ENCODE data around the gene ANKRD11.
"Not testable (repeated sequence)": the region's sequence is repeated elsewhere in the genome, so short reads cannot be mapped to it uniquely, and the experiment has no call there.

ANKRD11 gene

DNA sequence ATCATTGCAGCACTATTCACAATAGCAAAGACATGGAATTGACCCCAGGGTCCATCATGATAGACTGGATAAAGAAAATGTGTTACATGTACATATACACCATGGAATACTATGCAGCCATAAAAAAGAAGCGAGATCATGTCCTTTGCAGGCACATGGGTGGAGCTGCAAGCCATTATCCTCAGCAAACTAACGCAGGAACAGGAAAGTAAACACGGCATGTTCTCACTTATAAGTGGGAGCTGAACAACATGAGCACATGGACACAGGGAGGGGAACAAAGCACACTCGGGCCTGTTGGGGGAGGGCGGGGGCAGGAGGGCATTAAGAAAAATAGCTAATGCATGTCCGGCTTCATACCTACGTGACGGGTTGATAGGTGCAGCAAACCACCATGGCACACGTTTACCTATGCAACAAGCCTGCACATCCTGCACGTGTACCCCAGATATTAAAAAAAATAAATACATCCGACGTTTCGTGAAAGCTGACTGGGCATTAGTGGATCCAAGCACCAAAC, 243.9 kb downstream of the ANKRD11 start:
- Histone ChIP-seq H3K4me3 (ENCODE audit: low read length, poor library complexity, severe bottlenecking) (no peak overlapping the region), H2AFZ (ENCODE audit: low read length) (no peak overlapping the region), H3K36me3 (ENCODE audit: insufficient read depth, low read length) (no peaks in the 10 kb centered on the region), H4K20me1 (ENCODE audit: insufficient read depth, low read length, poor library complexity, severe bottlenecking) (no peaks in the 10 kb centered on the region), H3K4me2 (ENCODE audit: low read depth, low read length, poor library complexity, severe bottlenecking) (no peak overlapping the region), H3K79me2 (ENCODE audit: insufficient read depth, low read length) (no peaks in the 10 kb centered on the region), H3F3A (ENCODE audit: low read depth) (peaks cover under 1% of the 10 kb centered on the region; the same call in 1 of the 2 replicates), H3K9me2 (replicated peaks; ENCODE audit: low read depth, low read length) (no peaks in the 10 kb centered on the region), H3K4me1 (ENCODE audit: insufficient read depth, low read length, poor library complexity, severe bottlenecking) (no peaks in the 10 kb centered on the region), H3K9ac (ENCODE audit: low read depth, low read length, poor library complexity, severe bottlenecking) (no peak overlapping the region), H3K27me3 (ENCODE audit: insufficient read depth, low read length, poor library complexity, severe bottlenecking) (no peaks in the 10 kb centered on the region), H3K9me3 (ENCODE audit: insufficient read depth, low read depth, low read length) (no peaks in the 10 kb centered on the region)
- TF ChIP-seq, protein P1, sequence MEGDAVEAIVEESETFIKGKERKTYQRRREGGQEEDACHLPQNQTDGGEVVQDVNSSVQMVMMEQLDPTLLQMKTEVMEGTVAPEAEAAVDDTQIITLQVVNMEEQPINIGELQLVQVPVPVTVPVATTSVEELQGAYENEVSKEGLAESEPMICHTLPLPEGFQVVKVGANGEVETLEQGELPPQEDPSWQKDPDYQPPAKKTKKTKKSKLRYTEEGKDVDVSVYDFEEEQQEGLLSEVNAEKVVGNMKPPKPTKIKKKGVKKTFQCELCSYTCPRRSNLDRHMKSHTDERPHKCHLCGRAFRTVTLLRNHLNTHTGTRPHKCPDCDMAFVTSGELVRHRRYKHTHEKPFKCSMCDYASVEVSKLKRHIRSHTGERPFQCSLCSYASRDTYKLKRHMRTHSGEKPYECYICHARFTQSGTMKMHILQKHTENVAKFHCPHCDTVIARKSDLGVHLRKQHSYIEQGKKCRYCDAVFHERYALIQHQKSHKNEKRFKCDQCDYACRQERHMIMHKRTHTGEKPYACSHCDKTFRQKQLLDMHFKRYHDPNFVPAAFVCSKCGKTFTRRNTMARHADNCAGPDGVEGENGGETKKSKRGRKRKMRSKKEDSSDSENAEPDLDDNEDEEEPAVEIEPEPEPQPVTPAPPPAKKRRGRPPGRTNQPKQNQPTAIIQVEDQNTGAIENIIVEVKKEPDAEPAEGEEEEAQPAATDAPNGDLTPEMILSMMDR (conservative IDR thresholded peaks at IDR 0.05; ENCODE audit: low read length): no peak
- TF ChIP-seq EZH2phosphoT487 (IDR thresholded peaks at IDR 0.05; ENCODE audit: borderline replicate concordance): no peak

DNA sequence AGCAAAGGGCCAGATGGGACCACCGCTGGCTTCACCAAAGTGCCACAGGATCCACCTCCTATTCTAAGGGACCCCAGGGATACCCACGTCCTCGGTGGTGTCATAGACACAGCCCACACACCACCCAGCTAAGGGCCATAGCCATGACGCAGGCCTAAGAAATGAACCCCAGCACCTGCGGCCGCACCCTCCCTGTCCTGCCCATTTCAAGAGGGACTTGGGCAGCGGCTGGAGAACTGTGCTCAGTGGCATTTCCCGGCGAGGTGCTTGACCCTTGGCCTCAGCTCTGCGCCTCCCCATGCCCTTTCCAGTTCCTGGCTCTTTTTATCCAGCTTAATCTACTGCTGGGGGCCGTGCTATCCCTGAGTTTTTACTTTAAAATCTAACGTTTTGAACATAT, 245.6 kb downstream of the ANKRD11 start:
- H4K20me1 ChIP-seq (ENCODE audit: insufficient read depth, low read length, poor library complexity, severe bottlenecking): no peaks in the 10 kb centered on the region
- H3K4me2 ChIP-seq (ENCODE audit: low read depth, low read length, poor library complexity, severe bottlenecking): no peak overlapping the region
- peaks cover 4% of the 10 kb centered on the region; the same call in 1 of the 2 replicates for H3F3A ChIP-seq (ENCODE audit: low read depth)
- no peak overlapping the region for H3K4me3 ChIP-seq (ENCODE audit: low read length, poor library complexity, severe bottlenecking)
- H3K9ac ChIP-seq (ENCODE audit: low read depth, low read length, poor library complexity, severe bottlenecking): no peak overlapping the region
- peaks cover 3% of the 10 kb centered on the region for H3K4me1 ChIP-seq (ENCODE audit: insufficient read depth, low read length, poor library complexity, severe bottlenecking)
- no peaks in the 10 kb centered on the region for H3K36me3 ChIP-seq (ENCODE audit: insufficient read depth, low read length)
- H3K79me2 ChIP-seq (ENCODE audit: insufficient read depth, low read length): no peaks in the 10 kb centered on the region
- H3K9me3 ChIP-seq (ENCODE audit: insufficient read depth, low read depth, low read length): no peaks in the 10 kb centered on the region
- no peaks in the 10 kb centered on the region for H3K27me3 ChIP-seq (ENCODE audit: insufficient read depth, low read length, poor library complexity, severe bottlenecking)
- H2AFZ ChIP-seq (ENCODE audit: low read length): no peak overlapping the region
- H3K9me2 ChIP-seq (replicated peaks; ENCODE audit: low read depth, low read length): no peaks in the 10 kb centered on the region
- TF ChIP-seq, protein P1 (conservative IDR thresholded peaks at IDR 0.05; ENCODE audit: low read length): no peak
- no peak for TF ChIP-seq EZH2phosphoT487 (IDR thresholded peaks at IDR 0.05; ENCODE audit: borderline replicate concordance)

DNA sequence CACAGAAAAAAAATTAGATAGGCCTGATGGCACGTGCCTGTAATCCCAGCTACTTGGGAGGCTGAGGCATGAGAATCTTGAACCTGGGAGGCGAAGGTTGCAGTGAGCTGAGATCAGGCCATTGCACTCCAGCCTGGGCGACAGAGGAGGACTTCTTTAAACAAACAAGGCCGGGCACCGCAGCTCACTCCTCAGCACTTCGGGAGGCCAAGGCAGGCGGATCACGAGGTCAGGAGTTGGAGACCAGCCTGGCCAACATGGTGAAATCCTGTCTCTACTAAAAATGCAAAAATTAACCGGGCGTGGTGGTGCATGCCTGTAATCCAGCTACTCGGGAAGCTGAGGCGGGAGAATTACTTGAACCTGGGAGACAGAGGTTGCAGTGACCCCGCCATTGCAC, 246.1 kb downstream of the ANKRD11 start:
- H3K4me1 ChIP-seq (ENCODE audit: insufficient read depth, low read length, poor library complexity, severe bottlenecking); H3K4me3 ChIP-seq (ENCODE audit: low read length, poor library complexity, severe bottlenecking); H3K36me3 ChIP-seq (ENCODE audit: insufficient read depth, low read length); H2AFZ ChIP-seq (ENCODE audit: low read length); H3K9me2 ChIP-seq (replicated peaks; ENCODE audit: low read depth, low read length); H4K20me1 ChIP-seq (ENCODE audit: insufficient read depth, low read length, poor library complexity, severe bottlenecking); H3K4me2 ChIP-seq (ENCODE audit: low read depth, low read length, poor library complexity, severe bottlenecking); H3K27me3 ChIP-seq (ENCODE audit: insufficient read depth, low read length, poor library complexity, severe bottlenecking); H3K9ac ChIP-seq (ENCODE audit: low read depth, low read length, poor library complexity, severe bottlenecking); H3K9me3 ChIP-seq (ENCODE audit: insufficient read depth, low read depth, low read length); H3K79me2 ChIP-seq (ENCODE audit: insufficient read depth, low read length); H3F3A ChIP-seq (ENCODE audit: low read depth): not testable (repeated sequence)

DNA sequence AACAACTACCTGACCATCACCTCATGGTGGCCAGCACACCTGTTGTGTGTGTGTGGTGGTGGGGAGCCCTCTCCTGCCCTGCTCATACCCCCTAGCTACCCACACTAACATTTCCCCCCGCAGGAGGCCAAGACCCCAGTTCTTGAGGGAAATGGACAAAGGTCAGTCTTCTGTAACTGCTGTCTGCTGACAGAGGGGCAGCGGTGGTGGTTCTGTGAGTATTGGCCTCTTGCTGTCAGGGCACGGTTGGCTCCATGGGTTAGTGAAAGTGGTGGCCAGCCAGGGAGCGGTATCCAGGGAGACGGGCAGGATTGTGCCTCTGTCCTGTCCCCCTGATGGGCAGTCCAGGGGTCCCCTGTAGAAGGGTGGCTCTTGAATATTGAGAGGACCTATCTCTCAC, 246.7 kb downstream of the ANKRD11 start:
- peaks cover 4% of the 10 kb centered on the region for H3K4me1 ChIP-seq (ENCODE audit: insufficient read depth, low read length, poor library complexity, severe bottlenecking)
- H3F3A ChIP-seq (ENCODE audit: low read depth): peaks cover 4% of the 10 kb centered on the region; the same call in 1 of the 2 replicates
- no peaks in the 10 kb centered on the region for H3K27me3 ChIP-seq (ENCODE audit: insufficient read depth, low read length, poor library complexity, severe bottlenecking)
- no peaks in the 10 kb centered on the region for H3K79me2 ChIP-seq (ENCODE audit: insufficient read depth, low read length)
- no peak overlapping the region for H3K9ac ChIP-seq (ENCODE audit: low read depth, low read length, poor library complexity, severe bottlenecking)
- no peak overlapping the region for H2AFZ ChIP-seq (ENCODE audit: low read length)
- no peaks in the 10 kb centered on the region for H3K9me3 ChIP-seq (ENCODE audit: insufficient read depth, low read depth, low read length)
- no peaks in the 10 kb centered on the region for H4K20me1 ChIP-seq (ENCODE audit: insufficient read depth, low read length, poor library complexity, severe bottlenecking)
- no peaks in the 10 kb centered on the region for H3K36me3 ChIP-seq (ENCODE audit: insufficient read depth, low read length)
- H3K4me2 ChIP-seq (ENCODE audit: low read depth, low read length, poor library complexity, severe bottlenecking): no peak overlapping the region
- no peaks in the 10 kb centered on the region for H3K9me2 ChIP-seq (replicated peaks; ENCODE audit: low read depth, low read length)
- TF ChIP-seq EZH2phosphoT487 (IDR thresholded peaks at IDR 0.05; ENCODE audit: borderline replicate concordance): no peak
- TF ChIP-seq, protein P1 (conservative IDR thresholded peaks at IDR 0.05; ENCODE audit: low read length): no peak
- H3K4me3 ChIP-seq (ENCODE audit: low read length, poor library complexity, severe bottlenecking): no peak overlapping the region

Data from Loucy (cell line).